Mesenchymal stem cell (in vitro differentiated cells and primary cell): ENCODE results near the gene SGPP2.
A peak's percentile ranks its signal among the peaks of the same experiment; 100 is the strongest.
"Not testable (repeated sequence)": the region's sequence is repeated elsewhere in the genome, so short reads cannot be mapped to it uniquely, and the experiment has no call there.

Experiments
- DNase-seq: peaks from one replicate; pipeline ENCODE4 v3.0.0-alpha.2; 2013
- H2AFZ ChIP-seq: one replicate; pipeline ENCODE4 v1.6.1; 2013; ENCODE audit warnings: low read depth, mild to moderate bottlenecking, control low read depth, inconsistent platforms, low read length, moderate library complexity
- H2AK5ac ChIP-seq: 2 replicates; pipeline ENCODE4 v1.6.1; 2013; ENCODE audit warnings: low read length, moderate library complexity, mild to moderate bottlenecking, inconsistent platforms; ENCODE audit not compliant: severe bottlenecking
- H2BK120ac ChIP-seq: one replicate; pipeline ENCODE4 v1.6.1; 2013; ENCODE audit warnings: low read depth, mild to moderate bottlenecking, inconsistent platforms, low read length, moderate library complexity
- H2BK12ac ChIP-seq, 2 experiments: one replicate each; pipeline ENCODE4 v1.6.1; 2013; ENCODE audit warnings: inconsistent platforms in 2 of 2, low read length in 2 of 2, mild to moderate bottlenecking in 2 of 2, moderate library complexity in 2 of 2, control low read depth in 1 of 2
- H2BK15ac ChIP-seq: one replicate; pipeline ENCODE4 v1.6.1; 2013; ENCODE audit warnings: mild to moderate bottlenecking, low read depth, inconsistent platforms; ENCODE audit not compliant: poor library complexity, severe bottlenecking
- H2BK5ac ChIP-seq: 2 replicates; pipeline ENCODE4 v1.6.1; 2013; ENCODE audit warnings: low read depth, mild to moderate bottlenecking, low read length, control low read depth, inconsistent platforms; ENCODE audit not compliant: poor library complexity, severe bottlenecking
- H3K14ac ChIP-seq, 2 experiments: one replicate each; pipeline ENCODE4 v1.6.1; 2013; ENCODE audit warnings: inconsistent platforms in 2 of 2, low read length in 2 of 2, control low read depth in 1 of 2, mild to moderate bottlenecking in 1 of 2, moderate library complexity in 1 of 2
- H3K18ac ChIP-seq, 2 experiments: one replicate each; pipeline ENCODE4 v1.6.1; 2013; ENCODE audit warnings: inconsistent platforms in 2 of 2, low read length in 2 of 2, control low read depth in 1 of 2, low read depth in 1 of 2, mild to moderate bottlenecking in 1 of 2
- H3K23ac ChIP-seq, 2 experiments: one replicate each; pipeline ENCODE4 v1.6.1; 2013; ENCODE audit warnings: inconsistent platforms in 2 of 2, low read length in 2 of 2, mild to moderate bottlenecking in 2 of 2, moderate library complexity in 2 of 2, control low read depth in 1 of 2
- H3K27ac ChIP-seq: 2 replicates; pipeline ENCODE4 v1.5.1; 2013; ENCODE audit warnings: mild to moderate bottlenecking, moderate library complexity, low read length, control low read depth, inconsistent platforms; ENCODE audit not compliant: poor library complexity, severe bottlenecking
- H3K27me3 ChIP-seq, 2 experiments: 2 replicates each; pipeline versions ENCODE4 v1.6.1 to v1.7.0; 2013; ENCODE audit warnings: low read length in 2 of 2, mild to moderate bottlenecking in 2 of 2, moderate library complexity in 2 of 2, control low read depth in 1 of 2, inconsistent platforms in 1 of 2; ENCODE audit not compliant: control insufficient read depth in 1 of 2, insufficient read depth in 1 of 2
- H3K36me3 ChIP-seq, 2 experiments: 2 replicates each; pipeline versions ENCODE4 v1.6.1 to v1.7.0; 2013; ENCODE audit warnings: low read length in 2 of 2, control low read depth in 1 of 2, inconsistent platforms in 1 of 2, low read depth in 1 of 2, mild to moderate bottlenecking in 1 of 2; ENCODE audit not compliant: insufficient read depth in 2 of 2, control insufficient read depth in 1 of 2
- H3K4ac ChIP-seq, 2 experiments: one replicate each; pipeline ENCODE4 v1.6.1; 2013; ENCODE audit warnings: inconsistent platforms in 2 of 2, low read length in 2 of 2, mild to moderate bottlenecking in 2 of 2, moderate library complexity in 2 of 2, control low read depth in 1 of 2, low read depth in 1 of 2
- H3K4me1 ChIP-seq: 2 replicates; pipeline ENCODE4 v1.6.1; 2013; ENCODE audit warnings: low read depth, low read length, control low read depth; ENCODE audit not compliant: control insufficient read depth, insufficient read depth
- H3K4me2 ChIP-seq: 2 replicates; pipeline ENCODE4 v1.6.1; 2013; ENCODE audit warnings: low read length, mild to moderate bottlenecking, inconsistent platforms; ENCODE audit not compliant: poor library complexity, severe bottlenecking
- H3K4me3 ChIP-seq, 2 experiments: 2 replicates each; pipeline versions ENCODE4 v1.5.1 to v1.7.0; 2013; ENCODE audit warnings: low read length in 2 of 2, mild to moderate bottlenecking in 2 of 2, control low read depth in 1 of 2, low read depth in 1 of 2; ENCODE audit not compliant: insufficient read depth in 1 of 2
- H3K79me1 ChIP-seq: replicated peaks from 2 replicates; pipeline ENCODE4 v1.6.1; 2013; ENCODE audit warnings: mild to moderate bottlenecking, control low read depth, low read length, inconsistent platforms; ENCODE audit not compliant: poor library complexity, severe bottlenecking
- H3K9ac ChIP-seq: 2 replicates; pipeline ENCODE4 v1.7.0; 2013; ENCODE audit warnings: mild to moderate bottlenecking, low read length, moderate library complexity
- H3K9me3 ChIP-seq: 2 replicates; pipeline ENCODE4 v1.7.0; 2013; ENCODE audit warnings: mild to moderate bottlenecking, low read length; ENCODE audit not compliant: control insufficient read depth
- H4K8ac ChIP-seq: one replicate; pipeline ENCODE4 v1.6.1; 2013; ENCODE audit warnings: inconsistent platforms, mild to moderate bottlenecking, low read length, moderate library complexity
- H4K91ac ChIP-seq: one replicate; pipeline ENCODE4 v1.6.1; 2013; ENCODE audit warnings: mild to moderate bottlenecking, low read length, inconsistent platforms
- WGBS: methylation state at CpG from one replicate; pipeline ENCODE4 v1.1.7; 2013; ENCODE audit warnings: mixed read lengths; 5-methylcytosine and 5-hydroxymethylcytosine counted together

Gene SGPP2

GRCh38 chr2:222433332-222434173 is 9.2 kb downstream of the SGPP2 start:
- no peak overlapping the region for H3K27ac ChIP-seq
- no peak overlapping the region for H3K4me3 ChIP-seq
- H2BK15ac ChIP-seq = no peak overlapping the region
- H3K4me2 ChIP-seq = no peak overlapping the region
- H2BK5ac ChIP-seq = no peak overlapping the region
- no peak overlapping the region for H4K91ac ChIP-seq
- H3K9ac ChIP-seq = no peak overlapping the region
- H3K4me1 ChIP-seq = peaks cover 4% of the 10 kb centered on the region
- H2BK12ac ChIP-seq = no peak overlapping the region
- H3K4ac ChIP-seq = no peak overlapping the region
- H2BK120ac ChIP-seq = no peak overlapping the region
- no peaks in the 10 kb centered on the region for H3K36me3 ChIP-seq
- H3K18ac ChIP-seq = peak overlapping the region in 1 of 2 experiments; percentile 8
- peaks cover 6% of the 10 kb centered on the region for H3K9me3 ChIP-seq
- peaks cover 0 to 15% of the 10 kb centered on the region in 2 experiments for H3K27me3 ChIP-seq
- no peak overlapping the region for H2AK5ac ChIP-seq
- no peaks in the 10 kb centered on the region for H3K79me1 ChIP-seq
- no peak for DNase-seq
- no peak overlapping the region for H3K14ac ChIP-seq
- H4K8ac ChIP-seq = no peak overlapping the region
- WGBS = 77% methylated on average over 6 of the region's 9 CpGs
- H2AFZ ChIP-seq = no peak overlapping the region
- H3K23ac ChIP-seq = no peak overlapping the region

- Histone ChIP-seq H3K14ac (no peak overlapping the region), H3K18ac (no peak overlapping the region), H2BK12ac (no peak overlapping the region), H2AFZ (no peak overlapping the region), H2BK5ac (no peak overlapping the region), H3K9me3 (peaks cover 6% of the 10 kb centered on the region), H3K79me1 (no peaks in the 10 kb centered on the region), H2BK120ac (no peak overlapping the region), H3K27ac (no peak overlapping the region), H3K23ac (no peak overlapping the region), H3K9ac (no peak overlapping the region), H3K36me3 (no peaks in the 10 kb centered on the region), H3K4me2 (no peak overlapping the region), H2BK15ac (no peak overlapping the region), H3K27me3 (peaks cover 0 to 17% of the 10 kb centered on the region in 2 experiments), H3K4ac (no peak overlapping the region), H3K4me3 (no peak overlapping the region), H4K91ac (no peak overlapping the region), H4K8ac (no peak overlapping the region), H3K4me1 (peaks cover 4% of the 10 kb centered on the region), H2AK5ac (no peak overlapping the region)
- no peak for DNase-seq
- 82% methylated on average over 3 of the region's 4 CpGs for WGBS
Observed at GRCh38 chr2:222434204-222434603, 9.9 kb downstream of the SGPP2 start.

- not testable (repeated sequence) for H3K18ac ChIP-seq, H3K4ac ChIP-seq, H2AFZ ChIP-seq, DNase-seq, H3K23ac ChIP-seq, H3K4me3 ChIP-seq, H3K36me3 ChIP-seq, H3K79me1 ChIP-seq, H3K9ac ChIP-seq, H3K27ac ChIP-seq, H4K8ac ChIP-seq, H2BK5ac ChIP-seq, H3K14ac ChIP-seq, H3K4me1 ChIP-seq, H2BK12ac ChIP-seq, H2BK15ac ChIP-seq, H4K91ac ChIP-seq, H2BK120ac ChIP-seq, H2AK5ac ChIP-seq, H3K9me3 ChIP-seq, H3K4me2 ChIP-seq
- H3K27me3 ChIP-seq = peaks cover 0 to 24% of the 10 kb centered on the region in 2 experiments
- WGBS = 64% methylated on average over 3 of the region's 6 CpGs
Observed at GRCh38 chr2:222435400-222436039, 11.2 kb downstream of the SGPP2 start.

GRCh38 chr2:222436040-222436413 is 11.7 kb downstream of the SGPP2 start:
- H2BK15ac ChIP-seq = no peak overlapping the region
- H2AFZ ChIP-seq = no peak overlapping the region
- H2BK120ac ChIP-seq = no peak overlapping the region
- H3K14ac ChIP-seq = no peak overlapping the region
- no peak overlapping the region for H3K18ac ChIP-seq
- WGBS = 100% methylated on average over 2 of the region's 2 CpGs
- no peak overlapping the region for H2AK5ac ChIP-seq
- peaks cover 6% of the 10 kb centered on the region for H3K4me1 ChIP-seq
- no peak overlapping the region for H3K4me2 ChIP-seq
- peaks cover 0 to 24% of the 10 kb centered on the region in 2 experiments for H3K27me3 ChIP-seq
- no peak overlapping the region for H2BK5ac ChIP-seq
- no peak overlapping the region for H3K23ac ChIP-seq
- no peak overlapping the region for H3K4ac ChIP-seq
- no peak overlapping the region for H4K8ac ChIP-seq
- H3K9me3 ChIP-seq = no peaks in the 10 kb centered on the region
- DNase-seq = no peak
- no peak overlapping the region for H3K4me3 ChIP-seq
- no peak overlapping the region for H2BK12ac ChIP-seq
- H3K9ac ChIP-seq = no peak overlapping the region
- no peaks in the 10 kb centered on the region for H3K79me1 ChIP-seq
- H4K91ac ChIP-seq = no peak overlapping the region
- H3K27ac ChIP-seq = no peak overlapping the region
- H3K36me3 ChIP-seq = no peaks in the 10 kb centered on the region
